Activated naive CD4-positive, alpha-beta T cell treated with anti-CD3 and anti-CD28 coated beads, Interleukin-2, amount 50 U/mL, for 24 hours (primary cell): ENCODE measurements around the gene CUL3.
A peak's percentile ranks its signal among the peaks of the same experiment; 100 is the strongest.
"Not testable (repeated sequence)": the region's sequence is repeated elsewhere in the genome, so short reads cannot be mapped to it uniquely, and the experiment has no call there.

Experiments used
- H3K27ac Mint-ChIP-seq: one replicate; pipeline ENCODE4 v1.8.0; 2021; ENCODE audit warnings: mild to moderate bottlenecking, mixed read lengths
- H3K27me3 Mint-ChIP-seq: one replicate; pipeline ENCODE4 v1.8.0; 2021; ENCODE audit warnings: mixed read lengths
- H3K36me3 Mint-ChIP-seq: one replicate; pipeline ENCODE4 v1.8.0; 2021; ENCODE audit warnings: mixed read lengths
- H3K4me1 Mint-ChIP-seq: one replicate; pipeline ENCODE4 v1.8.0; 2021; ENCODE audit warnings: mixed read lengths
- H3K4me3 Mint-ChIP-seq: one replicate; pipeline ENCODE4 v1.8.0; 2021; ENCODE audit warnings: mild to moderate bottlenecking, mixed read lengths
- H3K9me3 Mint-ChIP-seq: one replicate; pipeline ENCODE4 v1.8.0; 2021; ENCODE audit warnings: mixed read lengths

The CUL3 gene

DNA sequence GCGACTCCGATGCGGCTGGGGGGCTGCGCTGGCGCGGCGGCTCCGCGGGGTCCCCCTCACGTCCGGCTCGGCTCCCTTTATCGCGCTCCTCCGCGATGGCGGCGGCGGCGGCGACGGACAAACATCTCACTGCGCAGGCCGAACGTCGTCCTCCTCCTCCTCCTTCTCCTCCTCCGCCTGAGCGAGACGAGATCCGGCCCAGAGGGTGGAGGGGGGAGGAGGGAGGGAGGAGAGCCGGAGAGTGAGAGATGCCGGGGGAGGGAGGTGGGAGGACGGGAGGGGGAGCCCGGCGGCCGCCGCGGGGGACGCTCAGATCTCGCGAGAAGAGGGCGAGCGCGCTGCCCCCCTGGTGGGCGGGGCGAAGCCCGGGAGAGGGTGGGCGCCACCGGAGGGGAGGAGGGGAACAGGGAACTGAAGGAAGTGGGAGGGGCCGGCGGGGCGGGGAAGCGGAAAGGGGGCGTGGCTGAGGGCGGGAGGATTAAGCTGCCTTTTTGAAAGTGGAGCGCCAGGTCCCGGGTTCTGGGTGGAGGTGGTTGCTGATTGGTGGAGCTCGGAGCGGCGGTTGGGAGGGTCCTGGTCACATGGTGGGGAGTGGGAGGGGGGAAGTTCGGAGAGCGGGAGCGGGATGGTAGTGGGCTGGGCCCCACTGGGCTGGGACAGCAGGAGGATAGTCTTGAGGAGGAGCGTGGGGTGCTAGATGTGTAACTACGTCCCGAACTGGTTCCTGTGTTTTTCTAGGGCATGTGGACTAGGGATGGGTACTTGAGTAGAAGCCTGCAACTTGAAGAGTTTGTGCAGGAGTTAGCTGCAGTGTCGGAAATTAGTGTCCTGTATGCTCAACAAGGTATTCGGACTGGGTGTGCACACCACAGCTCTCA is at the start of gene CUL3:
TSS of gene CUL3 (minus strand) at position 153 of the 878 bp plus-strand sequence. CDS start 354 bp downstream, outside the sequence.
- Mint-ChIP-seq H3K36me3 (peaks cover 5% of the 10 kb centered on the region), H3K4me3 (peak within 1 kb of the TSS; percentile 98), H3K27me3 (no peaks in the 10 kb centered on the region), H3K9me3 (no peaks in the 10 kb centered on the region), H3K27ac (peak within 1 kb of the TSS; percentile 95), H3K4me1 (peaks cover 38% of the 10 kb centered on the region)

DNA sequence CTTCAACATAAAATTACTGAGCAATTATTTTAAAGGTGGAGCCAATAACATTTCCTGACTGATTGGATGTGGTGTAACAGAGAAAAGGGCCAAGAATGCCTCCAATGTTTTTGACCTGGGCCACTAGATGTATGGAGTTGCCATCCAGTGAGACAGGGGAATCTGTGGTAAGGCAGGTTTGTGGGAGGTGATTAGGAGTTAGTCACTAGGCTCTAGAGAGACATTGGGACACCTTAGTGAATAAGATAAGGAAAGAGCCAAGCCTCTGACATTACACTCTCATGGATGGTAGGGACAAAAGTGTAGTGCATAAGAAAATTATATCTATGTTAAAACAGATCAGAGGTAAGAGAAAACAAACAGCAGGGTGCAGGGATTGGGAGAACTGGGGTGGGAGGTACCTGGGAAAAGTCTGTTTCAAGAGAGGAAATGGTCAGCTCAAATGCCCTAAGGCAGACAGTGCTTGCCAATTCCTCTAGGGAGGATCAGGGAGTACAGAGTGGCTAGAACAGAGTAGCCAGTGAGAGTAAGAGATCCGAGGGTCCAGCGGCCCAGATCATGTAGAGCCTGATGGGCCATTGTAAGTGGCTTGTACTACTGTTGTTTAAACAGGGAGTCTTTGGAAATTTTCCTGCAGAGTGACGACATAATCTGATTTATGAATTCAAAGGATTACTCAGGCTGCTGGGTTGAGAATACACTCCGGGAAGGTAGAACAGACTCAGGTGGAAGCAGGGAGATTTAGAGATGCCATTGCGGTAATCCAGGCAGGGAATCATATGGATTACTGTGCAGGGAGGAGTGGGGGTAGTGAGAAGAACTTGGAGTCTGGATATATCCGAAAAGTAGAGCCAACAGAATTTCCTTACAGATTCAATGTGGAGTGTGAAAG is 45.7 kb upstream of the CUL3 start:
- Mint-ChIP-seq H3K36me3 (no peaks in the 10 kb centered on the region), H3K27ac (no peak overlapping the region), H3K4me1 (no peaks in the 10 kb centered on the region), H3K27me3 (no peaks in the 10 kb centered on the region), H3K4me3 (no peak overlapping the region), H3K9me3 (no peaks in the 10 kb centered on the region)

DNA sequence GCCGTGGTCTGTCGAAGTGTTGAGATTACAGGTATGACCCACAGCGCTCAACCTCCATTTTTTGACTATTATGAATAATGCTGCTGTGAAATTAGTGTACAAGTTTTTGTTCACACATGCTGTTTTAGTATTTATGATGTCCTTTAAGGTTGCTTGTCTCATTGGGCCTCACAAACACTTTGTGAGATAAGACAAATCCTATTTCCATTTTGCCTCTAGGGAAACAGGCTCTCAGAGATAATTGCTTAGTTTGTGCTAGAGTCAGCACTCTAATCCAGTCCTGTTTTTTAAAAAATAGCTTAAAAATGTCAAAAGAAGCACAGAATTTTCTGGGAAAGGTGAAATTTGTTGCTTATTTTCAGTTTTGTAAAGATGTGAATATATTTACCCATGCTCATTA is 43.3 kb upstream of the CUL3 start:
- no peak overlapping the region for H3K27ac Mint-ChIP-seq
- H3K36me3 Mint-ChIP-seq = no peaks in the 10 kb centered on the region
- H3K4me1 Mint-ChIP-seq = no peaks in the 10 kb centered on the region
- no peaks in the 10 kb centered on the region for H3K27me3 Mint-ChIP-seq
- no peaks in the 10 kb centered on the region for H3K9me3 Mint-ChIP-seq
- H3K4me3 Mint-ChIP-seq = no peak overlapping the region

DNA sequence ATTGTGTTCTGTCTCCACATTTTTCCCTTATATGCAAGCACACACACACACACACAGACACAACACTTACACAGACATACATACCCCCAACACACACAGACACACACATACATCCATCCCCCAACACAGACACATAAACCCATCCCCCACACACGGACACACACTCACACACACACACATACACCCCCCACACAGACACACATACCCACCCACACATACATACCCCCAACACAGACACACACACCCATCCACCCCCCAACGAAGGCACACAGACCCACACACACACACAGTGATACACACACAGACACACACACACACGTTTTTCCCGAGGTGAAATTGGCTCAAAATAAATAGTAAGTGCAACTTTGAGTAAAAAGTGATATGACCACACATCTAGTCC is 41.6 kb upstream of the CUL3 start:
- Mint-ChIP-seq H3K27me3 (no peaks in the 10 kb centered on the region), H3K9me3 (no peaks in the 10 kb centered on the region), H3K4me3 (no peak overlapping the region), H3K27ac (no peak overlapping the region), H3K36me3 (no peaks in the 10 kb centered on the region), H3K4me1 (no peaks in the 10 kb centered on the region)

DNA sequence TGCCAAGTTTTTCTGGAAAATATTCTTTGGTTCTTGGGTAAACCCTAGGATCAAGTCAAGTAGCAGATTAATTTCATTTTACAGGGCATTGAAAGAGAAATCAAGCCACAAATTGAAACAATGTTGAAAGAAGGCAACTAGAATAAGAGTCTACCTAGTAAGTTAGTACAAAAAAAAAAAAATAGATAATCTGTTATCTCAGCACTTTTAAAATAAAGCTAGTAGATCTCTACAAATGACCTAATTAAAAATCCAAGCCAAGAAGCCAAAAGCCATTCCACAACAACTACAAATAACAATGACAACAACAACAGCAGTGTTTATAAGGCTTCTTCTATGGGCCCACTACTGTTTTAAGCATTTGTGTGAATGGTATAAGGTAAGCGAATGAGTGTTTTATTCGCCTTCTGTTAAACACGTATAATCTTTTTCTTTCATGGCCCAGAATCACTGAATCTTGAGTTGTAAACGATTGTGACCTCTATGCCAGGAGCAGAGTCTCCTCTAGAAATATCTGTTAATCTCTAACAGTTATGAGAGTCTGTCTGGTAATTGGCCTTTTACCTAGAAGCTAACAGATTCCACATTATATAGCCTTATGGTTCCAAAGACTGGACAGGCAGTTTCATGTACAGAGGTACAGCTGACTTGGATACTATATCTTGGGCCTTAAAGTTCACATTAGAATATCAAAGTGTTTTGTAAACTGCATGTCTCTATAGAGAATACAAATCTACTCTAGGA is 28.6 kb upstream of the CUL3 start:
- no peaks in the 10 kb centered on the region for H3K36me3 Mint-ChIP-seq
- H3K4me3 Mint-ChIP-seq = no peak overlapping the region
- H3K9me3 Mint-ChIP-seq = no peaks in the 10 kb centered on the region
- H3K4me1 Mint-ChIP-seq = no peaks in the 10 kb centered on the region
- no peak overlapping the region for H3K27ac Mint-ChIP-seq
- no peaks in the 10 kb centered on the region for H3K27me3 Mint-ChIP-seq

DNA sequence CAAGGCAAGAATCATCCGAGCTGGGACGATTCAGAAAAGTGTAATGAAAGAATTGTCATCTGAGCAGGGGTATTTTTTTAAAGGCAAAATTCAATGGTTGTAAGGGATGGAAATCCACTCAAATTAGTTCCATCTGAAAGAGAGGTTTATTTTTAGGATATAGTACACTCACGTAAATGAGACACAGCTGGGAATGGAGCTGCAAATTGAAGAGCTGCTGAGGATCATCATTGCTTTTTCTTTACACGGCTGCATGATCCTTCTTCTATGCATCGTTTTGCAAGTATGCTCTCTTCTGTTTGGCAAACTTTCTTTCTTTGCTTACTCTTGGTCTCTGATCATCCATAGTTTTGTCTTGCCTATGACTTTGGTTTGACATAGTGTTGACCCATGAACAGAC is 27.4 kb upstream of the CUL3 start:
- Mint-ChIP-seq H3K27me3 (no peaks in the 10 kb centered on the region), H3K9me3 (no peaks in the 10 kb centered on the region), H3K36me3 (no peaks in the 10 kb centered on the region), H3K4me3 (no peak overlapping the region), H3K27ac (no peak overlapping the region), H3K4me1 (no peaks in the 10 kb centered on the region)

DNA sequence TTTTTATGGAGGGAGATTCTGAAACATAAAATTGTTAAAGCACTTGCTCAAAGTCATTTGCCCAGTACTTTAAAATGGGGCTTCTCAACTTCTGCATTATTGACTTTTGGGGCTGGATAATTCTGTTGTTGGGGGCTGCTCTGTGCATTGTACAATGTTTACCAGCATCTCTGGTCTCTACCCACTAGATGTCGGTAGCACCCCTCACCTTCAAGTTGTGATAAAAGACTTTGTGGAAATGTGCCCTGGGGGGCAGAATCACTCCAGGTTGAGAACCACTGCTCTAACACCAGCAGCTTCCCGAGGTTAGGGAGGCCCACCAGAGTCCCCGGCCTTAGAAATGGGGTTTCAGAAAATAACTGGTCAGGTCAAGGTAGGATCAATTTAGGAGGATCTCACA is 26.8 kb upstream of the CUL3 start:
- H3K36me3 Mint-ChIP-seq = no peaks in the 10 kb centered on the region
- H3K4me1 Mint-ChIP-seq = no peaks in the 10 kb centered on the region
- peaks cover 2% of the 10 kb centered on the region for H3K27me3 Mint-ChIP-seq
- no peak overlapping the region for H3K4me3 Mint-ChIP-seq
- no peak overlapping the region for H3K27ac Mint-ChIP-seq
- no peaks in the 10 kb centered on the region for H3K9me3 Mint-ChIP-seq

DNA sequence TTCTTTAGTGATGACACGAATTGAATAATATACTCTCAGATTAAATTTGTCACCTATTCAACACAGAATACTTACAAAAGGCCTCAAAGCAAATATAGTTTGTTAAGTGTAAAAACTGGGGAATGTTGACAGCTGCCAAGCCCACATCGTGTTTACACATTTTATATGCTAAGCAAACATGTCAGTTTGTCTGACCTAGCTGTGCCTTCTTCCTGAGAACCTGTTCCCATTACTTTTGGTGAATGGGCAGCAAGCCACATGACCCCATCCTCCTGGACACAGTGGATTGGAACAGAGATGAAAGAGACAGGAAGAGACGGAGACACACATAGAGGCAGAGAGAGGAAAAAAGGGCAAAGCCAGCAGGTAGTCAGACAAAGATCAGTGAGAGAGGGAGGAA is 22.9 kb upstream of the CUL3 start:
- H3K27me3 Mint-ChIP-seq = peaks cover 2% of the 10 kb centered on the region

DNA sequence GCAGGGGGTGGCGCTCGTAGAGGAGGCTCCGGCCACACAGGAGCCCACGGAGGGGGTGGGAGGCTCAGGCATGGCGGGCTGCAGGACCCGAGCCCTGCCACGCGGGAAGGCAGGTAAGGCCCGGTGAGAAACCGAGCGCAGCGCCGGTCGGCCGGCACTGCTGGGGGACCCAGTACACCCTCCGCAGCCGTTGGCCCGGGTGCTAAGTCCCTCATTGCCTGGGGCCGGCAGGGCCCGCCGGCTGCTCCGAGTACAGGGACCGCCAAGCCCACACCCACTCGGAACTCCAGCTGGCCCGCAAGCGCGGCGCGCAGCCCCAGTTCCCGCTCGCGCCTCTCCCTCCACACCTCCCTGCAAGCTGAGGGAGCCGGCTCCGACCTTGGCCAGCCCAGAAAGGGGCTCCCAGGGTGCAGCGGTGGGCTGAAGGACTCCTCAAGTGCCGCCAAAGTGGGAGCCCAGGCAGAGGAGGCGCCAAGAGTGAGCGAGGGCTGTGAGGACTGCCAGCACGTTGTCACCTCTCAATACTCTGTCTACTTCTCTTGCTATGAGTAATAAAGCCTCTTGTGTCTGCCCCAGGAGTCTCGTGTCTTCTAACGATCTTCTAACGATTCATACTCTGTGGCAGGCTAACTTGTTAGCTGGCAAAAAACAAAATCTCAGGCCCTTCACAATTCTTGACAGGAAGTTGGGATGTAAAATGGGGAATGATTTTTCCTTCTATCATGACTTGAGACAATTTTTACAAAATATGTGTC is 18.8 kb upstream of the CUL3 start:
- H3K27ac Mint-ChIP-seq, H3K27me3 Mint-ChIP-seq, H3K4me3 Mint-ChIP-seq, H3K36me3 Mint-ChIP-seq, H3K9me3 Mint-ChIP-seq: not testable (repeated sequence)
- H3K4me1 Mint-ChIP-seq = peaks cover 15% of the 10 kb centered on the region

More for the DNA sequence above, 22.9 kb upstream of the CUL3 start:
- no peak overlapping the region for H3K27ac Mint-ChIP-seq
- no peaks in the 10 kb centered on the region for H3K9me3 Mint-ChIP-seq
- no peaks in the 10 kb centered on the region for H3K36me3 Mint-ChIP-seq
- no peak overlapping the region for H3K4me3 Mint-ChIP-seq
- peaks cover under 1% of the 10 kb centered on the region for H3K4me1 Mint-ChIP-seq

DNA sequence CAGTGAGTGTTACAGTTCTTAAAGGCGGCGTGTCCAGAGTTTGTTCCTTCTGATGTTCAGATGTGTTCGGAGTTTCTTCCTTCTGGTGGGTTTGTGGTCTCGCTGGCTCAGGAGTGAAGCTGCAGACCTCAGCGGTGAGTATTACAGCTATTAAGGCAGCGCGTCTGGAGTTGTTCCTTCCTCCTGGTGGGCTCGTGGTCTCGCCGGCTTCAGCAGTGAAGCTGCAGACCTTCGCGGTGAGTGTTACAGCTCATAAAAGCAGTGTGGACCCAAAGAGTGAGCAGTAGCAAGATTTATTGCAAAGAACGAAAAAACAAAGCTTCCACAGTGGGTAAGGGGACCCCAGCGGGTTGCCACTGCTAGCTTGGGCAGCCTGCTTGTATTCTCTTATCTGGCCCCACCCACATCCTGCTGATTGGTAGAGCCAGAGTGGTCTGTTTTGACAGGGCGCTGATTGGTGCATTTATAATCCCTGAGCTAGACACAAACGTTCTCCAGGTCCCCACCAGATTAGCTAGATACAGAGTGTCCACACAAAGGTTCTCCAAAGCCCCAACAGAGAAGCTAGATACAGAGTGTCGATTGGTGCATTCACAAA is 17.7 kb upstream of the CUL3 start:
- H3K27me3 Mint-ChIP-seq, H3K27ac Mint-ChIP-seq, H3K9me3 Mint-ChIP-seq, H3K36me3 Mint-ChIP-seq: not testable (repeated sequence)
- Mint-ChIP-seq H3K4me1 (peaks cover 15% of the 10 kb centered on the region), H3K4me3 (peak overlapping the region; percentile 88)

DNA sequence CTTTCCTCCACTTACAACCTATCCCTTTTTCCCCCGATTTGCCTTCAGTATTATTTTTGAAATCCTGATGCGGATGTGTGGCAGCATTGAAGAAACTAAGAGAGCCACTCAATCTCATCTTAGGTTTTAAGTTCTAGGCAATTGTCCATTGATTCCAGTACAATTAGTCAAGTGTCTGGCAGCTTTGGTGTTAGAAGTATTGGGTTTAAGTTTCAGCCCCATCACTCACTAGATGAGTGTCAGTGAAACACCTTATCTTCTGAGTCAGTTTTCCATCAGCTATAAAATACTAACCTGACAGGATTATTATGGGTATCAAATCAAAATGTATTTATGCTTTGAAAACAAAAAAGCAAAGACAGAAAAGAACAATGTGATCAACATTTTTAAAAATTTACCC is 16.8 kb upstream of the CUL3 start:
- H3K4me3 Mint-ChIP-seq = peak overlapping the region; percentile 88

DNA sequence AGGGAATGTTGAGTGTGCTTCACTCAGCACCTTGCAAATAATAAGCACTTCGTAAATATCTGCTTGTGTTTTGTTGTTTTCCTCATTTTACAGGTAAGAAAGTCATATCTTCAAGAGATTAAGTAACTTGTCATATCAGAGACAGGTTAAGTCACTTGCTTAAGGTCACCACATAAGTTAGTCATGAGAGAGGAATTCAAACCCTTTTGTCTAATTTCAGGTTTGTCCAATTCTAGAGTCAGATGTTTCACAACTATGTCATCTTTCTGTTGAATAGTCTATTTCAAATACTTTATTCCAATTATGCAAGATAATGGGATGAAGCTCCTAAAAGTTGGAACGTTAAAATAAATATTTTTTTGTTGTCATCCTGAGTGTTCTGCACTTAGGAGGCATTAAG is 13.5 kb upstream of the CUL3 start:
- peaks cover 2% of the 10 kb centered on the region for H3K36me3 Mint-ChIP-seq
- no peaks in the 10 kb centered on the region for H3K9me3 Mint-ChIP-seq
- H3K4me1 Mint-ChIP-seq = peaks cover 15% of the 10 kb centered on the region
- H3K27ac Mint-ChIP-seq = no peak overlapping the region
- H3K27me3 Mint-ChIP-seq = peaks cover 2% of the 10 kb centered on the region
- H3K4me3 Mint-ChIP-seq = no peak overlapping the region

More for the DNA sequence above, 16.8 kb upstream of the CUL3 start:
- Mint-ChIP-seq H3K4me1 (peaks cover 15% of the 10 kb centered on the region), H3K36me3 (no peaks in the 10 kb centered on the region), H3K9me3 (no peaks in the 10 kb centered on the region), H3K27me3 (peaks cover 2% of the 10 kb centered on the region), H3K27ac (no peak overlapping the region)

DNA sequence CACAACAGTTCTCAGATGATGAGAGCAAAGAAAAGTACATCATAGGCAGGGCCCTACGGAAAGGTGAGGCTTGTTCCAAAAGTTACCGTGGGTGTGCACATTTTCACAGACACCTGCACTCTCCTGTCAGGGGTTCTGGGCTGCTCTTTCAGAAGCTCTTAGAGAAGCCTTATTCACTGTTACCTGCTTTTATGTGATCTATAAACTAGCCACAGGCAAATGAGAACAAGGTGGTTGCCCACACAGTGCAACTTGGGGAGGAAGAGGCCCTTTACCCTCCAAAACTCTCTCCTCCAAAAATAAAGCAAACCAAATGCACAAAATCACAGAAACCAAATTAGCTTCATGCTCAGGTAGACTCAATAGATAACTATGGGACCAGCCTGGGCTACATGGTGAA is 11.1 kb upstream of the CUL3 start:
- Mint-ChIP-seq H3K36me3 (peaks cover 2% of the 10 kb centered on the region), H3K9me3 (no peaks in the 10 kb centered on the region), H3K4me3 (no peak overlapping the region), H3K27me3 (no peaks in the 10 kb centered on the region), H3K4me1 (no peaks in the 10 kb centered on the region), H3K27ac (no peak overlapping the region)

DNA sequence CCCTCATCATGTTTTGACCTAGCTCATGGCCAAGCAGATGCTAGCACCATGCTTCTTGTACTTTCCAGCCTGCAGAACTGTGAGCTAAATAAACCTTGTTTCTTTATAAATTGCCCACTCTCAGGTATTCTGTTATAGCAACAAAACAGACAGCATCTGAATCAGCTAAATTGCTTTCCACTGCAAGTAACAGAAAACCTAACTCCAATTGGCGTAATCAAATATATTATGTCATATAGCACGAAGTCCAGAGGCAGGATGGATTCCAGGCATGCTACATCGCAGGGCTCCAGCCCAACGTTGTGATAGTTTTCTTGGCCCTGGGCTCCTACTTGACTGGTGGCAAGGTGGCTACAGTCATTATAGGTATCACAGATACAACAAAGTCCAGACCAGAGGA is 10.4 kb upstream of the CUL3 start:
- Mint-ChIP-seq H3K36me3 (peaks cover 2% of the 10 kb centered on the region), H3K9me3 (no peaks in the 10 kb centered on the region), H3K27ac (no peak overlapping the region), H3K4me3 (no peak overlapping the region), H3K4me1 (no peaks in the 10 kb centered on the region), H3K27me3 (no peaks in the 10 kb centered on the region)

DNA sequence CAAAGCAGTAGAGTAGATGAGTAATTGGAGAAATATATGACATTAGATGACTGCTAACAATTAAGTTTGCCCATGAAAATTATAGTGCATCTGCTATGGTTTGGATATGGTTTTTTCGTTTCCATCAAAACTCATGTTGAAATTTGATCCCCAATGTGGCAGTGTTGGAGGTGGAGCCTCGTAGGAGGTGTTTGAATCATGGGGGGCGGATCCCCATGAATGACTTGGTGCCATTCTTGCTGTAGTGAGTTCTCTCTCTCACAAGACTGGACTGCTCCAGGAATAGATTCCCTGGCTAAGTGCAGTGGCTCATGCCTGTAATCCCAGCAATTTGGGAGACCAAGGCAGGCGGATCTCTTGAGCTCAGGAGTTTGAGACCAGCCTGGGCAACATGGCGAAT is 9.7 kb upstream of the CUL3 start:
- H3K36me3 Mint-ChIP-seq = peaks cover 2% of the 10 kb centered on the region
- no peak overlapping the region for H3K27ac Mint-ChIP-seq
- H3K27me3 Mint-ChIP-seq = no peaks in the 10 kb centered on the region
- H3K9me3 Mint-ChIP-seq = no peaks in the 10 kb centered on the region
- no peaks in the 10 kb centered on the region for H3K4me1 Mint-ChIP-seq
- no peak overlapping the region for H3K4me3 Mint-ChIP-seq
